MCF 10A (cell line): ENCODE results near the gene NKX3-2. TPM values are rescaled to one million over a fixed set of nuclear protein-coding genes. Genes with fewer than 3 reads are reported as not detected.

Source experiments
- Bru-seq: library from RNA; stranded (reverse); fragments of 400-500 nt; gene quantifications from one replicate; lab custom pipeline; 2021; lab: Mats Ljungman, UMichigan
- BruChase-seq, 2 experiments: library from RNA; stranded (reverse); fragments of 400-500 nt; gene quantifications; one replicate each; lab custom pipeline; 2021; lab: Mats Ljungman, UMichigan
- BruUV-seq: library from RNA; stranded (reverse); fragments of 400-500 nt; replicated peaks from 2 replicates; lab custom pipeline; 2021; lab: Mats Ljungman, UMichigan
- CTCF ChIA-PET: fragments of 300-600 bp; sonication (Branson Sonifier 250); formaldehyde crosslinking; extraction: SDS; loops from one replicate; lab custom pipeline; 2021; ENCODE audit warnings: antibody characterized with exemption, inconsistent platforms; lab: Yijun Ruan, JAX
- POLR2A ChIA-PET: fragments of 300-600, 350-650 bp; sonication (Branson Sonifier 250); formaldehyde crosslinking; extraction: SDS; loops from one replicate; lab custom pipeline; 2020; ENCODE audit warnings: antibody characterized with exemption, inconsistent platforms; lab: Yijun Ruan, JAX
- DNase-seq: peaks from one replicate; pipeline ENCODE4 v3.0.0-alpha.2; 2018; ENCODE audit not compliant: unreplicated experiment
- H3K27ac Mint-ChIP-seq: one replicate; pipeline ENCODE4 v1.8.0; 2022; ENCODE audit warnings: mild to moderate bottlenecking, low read depth, mixed read lengths; ENCODE audit not compliant: unreplicated experiment
- H3K27me3 Mint-ChIP-seq: one replicate; pipeline ENCODE4 v1.8.0; 2022; ENCODE audit warnings: mixed read lengths; ENCODE audit not compliant: insufficient read depth, unreplicated experiment
- H3K36me3 Mint-ChIP-seq: one replicate; pipeline ENCODE4 v1.8.0; 2022; ENCODE audit warnings: mild to moderate bottlenecking, moderate library complexity, mixed read lengths; ENCODE audit not compliant: insufficient read depth, unreplicated experiment
- H3K4me1 Mint-ChIP-seq: one replicate; pipeline ENCODE4 v1.8.0; 2022; ENCODE audit warnings: mixed read lengths; ENCODE audit not compliant: insufficient read depth, unreplicated experiment
- H3K4me3 Mint-ChIP-seq: one replicate; pipeline ENCODE4 v1.8.0; 2022; ENCODE audit warnings: mild to moderate bottlenecking, moderate library complexity, mixed read lengths; ENCODE audit not compliant: unreplicated experiment
- H3K9me3 Mint-ChIP-seq: one replicate; pipeline ENCODE4 v1.8.0; 2022; ENCODE audit warnings: mixed read lengths; ENCODE audit not compliant: unreplicated experiment
- CTCF ChIP-seq: fragments of 200-600 bp; IDR thresholded peaks from one replicate; pipeline ENCODE4 v1.8.0; 2022; ENCODE audit warnings: antibody characterized with exemption, mild to moderate bottlenecking; ENCODE audit not compliant: unreplicated experiment
- intact Hi-C: fragments of 100-400 bp; cut with micrococcal nuclease; formaldehyde crosslinking; loops from 2 replicates; pipeline ENCODE4 v1.14.1; 2022
- long read RNA-seq: library from polyadenylated mRNA; stranded (forward); transcript quantifications from one replicate; pipeline ENCODE4 v2.0.0, GENCODE V29; 2022
- total RNA-seq: library from RNA; stranded (reverse); gene quantifications from 2 replicates; pipeline ENCODE4 v1.2.3, GENCODE V29; 2022

NKX3-2 gene
- total RNA-seq (0.34 and 0.42 TPM in 2 replicates), Bru-seq, nascent RNA (percentile 21 among the genes with signal in this experiment), BruChase-seq, experiment 1, labeled RNA remaining after a 6-hour chase (percentile 17 among the genes with signal in this experiment), BruChase-seq, experiment 2, labeled RNA remaining after a 2-hour chase (percentile 26 among the genes with signal in this experiment)
- long read RNA-seq = 0 reads

GRCh38 chr4:13543839-13544605 lies at the start of gene NKX3-2:
TSS of gene NKX3-2 (minus strand) at chr4:13544508. CDS start at chr4:13544414, 94 bp downstream.
- Mint-ChIP-seq H3K4me3 (peak within 1 kb of the TSS; percentile 79), H3K27ac (no peak within 1 kb of the TSS), H3K9me3 (no peaks in the 10 kb centered on the region), H3K36me3 (no peaks in the 10 kb centered on the region), H3K4me1 (no peaks in the 10 kb centered on the region), H3K27me3 (no peaks in the 10 kb centered on the region)
- intact Hi-C loops = loop anchor here (2.0 kb wide), 2 partner anchors 59 to 699 kb away; partner anchors contain the start of gene RAB28
- ChIA-PET POLR2A (interaction anchor here (0.9 kb wide), 1 partner anchor 60 kb away, joined by 3 read pairs; no protein-coding TSS in a partner anchor), CTCF (interaction anchor here (0.6 to 2.4 kb wide), 3 partner anchors 8 to 691 kb away, joined by 3 to 9 read pairs (median 3); no protein-coding TSS in a partner anchor)
- peak; percentile 28 for DNase-seq
- no TSS peak for BruUV-seq
- no peak for TF ChIP-seq CTCF

- intact Hi-C loops = no loop called here
- H3K36me3 Mint-ChIP-seq = peaks cover 87% of the 10 kb centered on the region
- ChIA-PET POLR2A (no interaction called here), CTCF (no interaction called here)
- BruUV-seq = no TSS peak
- no peaks in the 10 kb centered on the region for H3K4me1 Mint-ChIP-seq
- H3K27ac Mint-ChIP-seq = no peak overlapping the region
- H3K27me3 Mint-ChIP-seq = no peaks in the 10 kb centered on the region
- no peak for TF ChIP-seq CTCF
- no peaks in the 10 kb centered on the region for H3K9me3 Mint-ChIP-seq
- DNase-seq = no peak
- H3K4me3 Mint-ChIP-seq = no peak overlapping the region
Observed at GRCh38 chr4:13592220-13592619, 47.9 kb upstream of the NKX3-2 start.

GRCh38 chr4:13590766-13591165 lies 46.5 kb upstream of the NKX3-2 start:
- Mint-ChIP-seq H3K4me3 (no peak overlapping the region), H3K27me3 (no peaks in the 10 kb centered on the region), H3K27ac (no peak overlapping the region), H3K36me3 (peaks cover 81% of the 10 kb centered on the region), H3K9me3 (no peaks in the 10 kb centered on the region), H3K4me1 (no peaks in the 10 kb centered on the region)
- no peak for TF ChIP-seq CTCF
- BruUV-seq = no TSS peak
- intact Hi-C loops = no loop called here
- no peak for DNase-seq
- ChIA-PET CTCF (interaction anchor here (0.6 to 0.7 kb wide), 5 partner anchors 345 to 1670 kb away, joined by 3 to 5 read pairs (median 4); no protein-coding TSS in a partner anchor), POLR2A (interaction anchor here (0.9 kb wide), 1 partner anchor 36 kb away, joined by 3 read pairs; the partner anchor contains the start of gene BOD1L1)

GRCh38 chr4:13588954-13589353 lies 44.6 kb upstream of the NKX3-2 start:
- Mint-ChIP-seq H3K36me3 (peaks cover 74% of the 10 kb centered on the region), H3K27me3 (no peaks in the 10 kb centered on the region), H3K4me3 (no peak overlapping the region), H3K4me1 (no peaks in the 10 kb centered on the region), H3K27ac (no peak overlapping the region), H3K9me3 (no peaks in the 10 kb centered on the region)
- POLR2A ChIA-PET = no interaction called here
- no peak for TF ChIP-seq CTCF
- intact Hi-C loops = no loop called here
- no peak for DNase-seq
- BruUV-seq = no TSS peak
- CTCF ChIA-PET = no interaction called here
